GM12875 (cell line): ENCODE measurements around the gene OR5H2.
"Not testable (repeated sequence)": the region's sequence is repeated elsewhere in the genome, so short reads cannot be mapped to it uniquely, and the experiment has no call there.

Source experiments
- H3K4me3 ChIP-seq: one replicate; pipeline ENCODE4 v1.5.1; 2011; ENCODE audit warnings: low read depth, low read length, control low read depth
- CTCF ChIP-seq: IDR thresholded peaks from 2 replicates; pipeline ENCODE4 v1.5.1; 2011; ENCODE audit warnings: low read depth, mild to moderate bottlenecking, control low read depth, inconsistent platforms, low read length, moderate library complexity, borderline replicate concordance; ENCODE audit not compliant: insufficient read depth

The OR5H2 gene

DNA sequence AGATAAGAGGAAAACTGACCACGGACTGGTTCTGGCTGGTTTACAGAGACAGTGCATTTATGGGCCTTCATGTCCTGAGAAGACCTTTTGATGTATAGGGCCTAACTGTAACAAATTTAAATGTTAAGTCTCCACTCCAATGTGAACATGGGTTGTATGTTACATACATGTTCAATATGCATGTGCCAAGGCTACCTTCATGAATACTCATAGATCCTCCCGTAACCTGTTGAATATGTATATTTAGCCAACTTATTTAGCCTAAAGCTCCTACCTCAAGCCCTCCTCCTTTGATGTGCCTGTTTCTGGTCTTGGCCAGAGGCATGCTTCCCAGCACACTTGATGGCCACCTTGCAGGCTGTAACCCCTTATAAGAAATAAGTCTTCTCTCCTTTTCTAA is at the start of gene OR5H2:
TSS of gene OR5H2 (plus strand) at position 301 of the 400 bp plus-strand sequence. CDS start 398 bp downstream, outside the sequence.
- no peak for TF ChIP-seq CTCF
- H3K4me3 ChIP-seq, result no peak within 1 kb of the TSS

DNA sequence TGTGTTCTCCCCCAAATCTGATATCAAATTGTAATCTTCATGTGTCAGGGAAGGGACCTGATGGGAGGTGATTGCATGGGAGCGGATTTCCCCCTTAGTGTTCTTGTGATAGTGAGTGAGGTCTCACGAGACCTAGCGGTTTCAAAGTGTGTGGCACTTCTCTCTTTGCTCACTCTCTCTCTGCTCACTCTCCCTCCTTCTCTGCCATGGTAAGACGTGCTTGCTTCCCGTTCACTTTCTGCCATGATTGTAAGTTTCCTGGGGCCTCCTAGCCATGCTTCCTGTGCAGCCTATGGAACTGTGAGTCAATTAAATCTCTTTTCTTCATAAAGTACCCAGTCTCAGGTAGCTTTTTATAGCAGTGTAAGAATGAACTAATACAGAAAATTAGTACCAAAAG is 48.8 kb upstream of the OR5H2 start:
- H3K4me3 ChIP-seq, result peak overlapping the region; percentile 10
- TF ChIP-seq CTCF, result no peak

DNA sequence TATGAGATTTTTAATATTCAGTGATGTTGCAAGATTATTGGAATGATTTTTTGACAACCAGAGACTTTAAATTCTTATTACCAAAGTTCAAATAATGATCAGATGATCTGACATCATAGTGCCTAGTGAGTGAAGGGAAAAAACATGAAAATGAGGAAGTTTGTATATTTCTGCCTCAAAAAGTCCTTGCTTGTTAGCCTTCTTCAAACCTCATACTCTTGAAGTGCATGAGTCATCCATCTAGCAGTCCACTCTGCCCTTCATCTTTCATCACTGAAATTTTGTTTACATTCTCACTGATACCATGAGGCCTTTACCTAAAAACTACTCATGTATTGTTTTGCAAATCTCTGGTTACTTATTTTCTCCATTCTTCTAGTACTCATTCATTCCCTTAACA is 42.2 kb upstream of the OR5H2 start:
- H3K4me3 ChIP-seq, result no peak overlapping the region
- TF ChIP-seq CTCF, result no peak

- TF ChIP-seq CTCF, result no peak
These were observed 40.1 kb upstream of the OR5H2 start for GRCh38 chr3:98242155-98242554.

DNA sequence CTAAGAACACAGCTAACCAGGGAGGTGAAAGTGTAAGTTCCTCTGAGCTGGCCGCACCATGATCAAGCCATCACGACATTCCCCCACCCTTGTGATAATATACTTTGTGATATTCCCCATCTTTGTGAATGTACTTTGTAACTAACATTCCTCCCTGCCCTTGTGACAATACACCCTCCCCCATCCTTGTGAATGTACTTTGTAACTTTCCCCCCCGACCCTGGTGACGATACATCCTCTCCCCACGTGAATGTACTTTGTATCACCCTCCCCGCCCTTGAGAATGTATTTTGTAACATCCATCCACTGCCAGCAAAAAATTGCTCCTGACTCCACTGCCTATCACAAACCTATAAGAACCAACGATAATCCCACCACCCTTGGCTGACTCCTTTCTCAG is 38.5 kb upstream of the OR5H2 start:
- H3K4me3 ChIP-seq, result no peak overlapping the region
- no peak for TF ChIP-seq CTCF

More at GRCh38 chr3:98242155-98242554, 40.1 kb upstream of the OR5H2 start:
- no peak overlapping the region for H3K4me3 ChIP-seq

- no peak overlapping the region for H3K4me3 ChIP-seq
- no peak for TF ChIP-seq CTCF
These were observed 36.2 kb upstream of the OR5H2 start for GRCh38 chr3:98246142-98246541.

- H3K4me3 ChIP-seq, result not testable (repeated sequence)
These were observed 26.3 kb upstream of the OR5H2 start for GRCh38 chr3:98256026-98256425.

GRCh38 chr3:98259707-98260106 is 22.6 kb upstream of the OR5H2 start:
- TF ChIP-seq CTCF, result peak; percentile 24; the same call in 1 of the 2 replicates
- H3K4me3 ChIP-seq, result no peak overlapping the region
